Neural progenitor cell (in vitro differentiated cells): ENCODE data around the gene PIK3R3. TPM values are rescaled to one million over a fixed set of nuclear protein-coding genes. Genes with fewer than 3 reads are reported as not detected.

ENCODE experiments used
- DNase-seq: peaks from one replicate; pipeline ENCODE4 v3.0.0-alpha.2; 2016; ENCODE audit warnings: low spot score
- H2AFZ ChIP-seq: fragments of 200-600 bp; sonication (generic); replicated peaks from 2 replicates; pipeline ENCODE4 v1.6.1; 2016; ENCODE audit warnings: antibody characterized with exemption
- H3F3A ChIP-seq: fragments of 200-600 bp; sonication (generic); 2 replicates; pipeline ENCODE4 v1.6.1; 2016; ENCODE audit warnings: antibody characterized with exemption, low read depth
- H3K27ac ChIP-seq: fragments of 200-600 bp; sonication (generic); 2 replicates; pipeline ENCODE4 v1.5.1; 2016; ENCODE audit warnings: mild to moderate bottlenecking
- H3K27me3 ChIP-seq: fragments of 200-600 bp; sonication (generic); 2 replicates; pipeline ENCODE4 v1.6.1; 2016; ENCODE audit warnings: mild to moderate bottlenecking, moderate library complexity
- H3K36me3 ChIP-seq: fragments of 200-600 bp; sonication (generic); 2 replicates; pipeline ENCODE4 v1.5.1; 2016
- H3K4me1 ChIP-seq: fragments of 200-600 bp; sonication (generic); 2 replicates; pipeline ENCODE4 v1.6.1; 2016; ENCODE audit warnings: mixed run types
- H3K4me2 ChIP-seq: fragments of 200-600 bp; sonication (generic); 2 replicates; pipeline ENCODE4 v1.6.1; 2016
- H3K4me3 ChIP-seq: fragments of 200-600 bp; sonication (generic); 2 replicates; pipeline ENCODE4 v1.5.1; 2016
- H3K79me2 ChIP-seq: fragments of 200-600 bp; sonication (generic); 2 replicates; pipeline ENCODE4 v1.6.1; 2016; ENCODE audit warnings: low read depth
- H3K9ac ChIP-seq: fragments of 200-600 bp; sonication (generic); 2 replicates; pipeline ENCODE4 v1.6.1; 2016
- H3K9me3 ChIP-seq: fragments of 200-600 bp; sonication (generic); 2 replicates; pipeline ENCODE4 v1.5.1; 2016; ENCODE audit warnings: low read depth
- H4K20me1 ChIP-seq: fragments of 200-600 bp; sonication (generic); 2 replicates; pipeline ENCODE4 v1.6.1; 2016; ENCODE audit warnings: low read depth
- H3K27ac Mint-ChIP-seq: 3 replicates; pipeline ENCODE4 v1.8.0; 2021; ENCODE audit warnings: mixed read lengths
- H3K27me3 Mint-ChIP-seq: 2 replicates; pipeline ENCODE4 v1.8.0; 2022; ENCODE audit warnings: low read depth, mild to moderate bottlenecking, inconsistent platforms, moderate library complexity, mixed read lengths; ENCODE audit not compliant: insufficient read depth
- H3K36me3 Mint-ChIP-seq: 3 replicates; pipeline ENCODE4 v1.8.0; 2021; ENCODE audit warnings: mixed read lengths
- H3K4me1 Mint-ChIP-seq: 3 replicates; pipeline ENCODE4 v1.8.0; 2021; ENCODE audit warnings: mixed read lengths
- H3K4me3 Mint-ChIP-seq: 3 replicates; pipeline ENCODE4 v1.8.0; 2021; ENCODE audit warnings: mild to moderate bottlenecking, moderate library complexity, mixed read lengths
- H3K9me3 Mint-ChIP-seq: 3 replicates; pipeline ENCODE4 v1.8.0; 2020; ENCODE audit warnings: mixed read lengths
- EZH2 ChIP-seq: fragments of 200-600 bp; sonication (generic); IDR thresholded peaks from 2 replicates; pipeline ENCODE4 v1.6.1; 2017; ENCODE audit warnings: antibody characterized with exemption, mild to moderate bottlenecking, moderate library complexity
- EZH2phosphoT487 ChIP-seq: fragments of 200-600 bp; sonication (generic); IDR thresholded peaks from 2 replicates; pipeline ENCODE4 v1.6.1; 2017; ENCODE audit warnings: antibody characterized with exemption
- total RNA-seq: library from RNA; depleted of rRNA; stranded (reverse); fragments of >200 nt; gene quantifications from 2 replicates; pipeline ENCODE4 v1.2.3, GENCODE V29; 2015; ENCODE audit warnings: low replicate concordance
- TF ChIP-seq, protein P1 (sequence below): fragments of 200-600 bp; sonication (generic); IDR thresholded peaks from 2 replicates; pipeline ENCODE4 v1.5.1; 2017; ENCODE audit warnings: antibody characterized with exemption, mild to moderate bottlenecking

The PIK3R3 gene
- total RNA-seq, 1 donor from 2014 or later: 107 TPM

- Histone ChIP-seq H3K27ac (no peak overlapping the region), H3K36me3 (no peaks in the 10 kb centered on the region), H4K20me1 (no peaks in the 10 kb centered on the region), H3K79me2 (no peaks in the 10 kb centered on the region), H3K4me1 (no peaks in the 10 kb centered on the region), H3F3A (no peaks in the 10 kb centered on the region), H3K4me3 (no peak overlapping the region), H2AFZ (no peak overlapping the region), H3K27me3 (no peaks in the 10 kb centered on the region), H3K4me2 (no peak overlapping the region), H3K9ac (no peak overlapping the region), H3K9me3 (no peaks in the 10 kb centered on the region)
- no peak overlapping the region for H3K4me3 Mint-ChIP-seq
- peaks cover 3% of the 10 kb centered on the region for H3K27me3 Mint-ChIP-seq
- H3K4me1 Mint-ChIP-seq: no peaks in the 10 kb centered on the region
- H3K9me3 Mint-ChIP-seq: no peaks in the 10 kb centered on the region
- H3K27ac Mint-ChIP-seq: no peak overlapping the region
- TF ChIP-seq EZH2phosphoT487 (no peak), EZH2 (no peak)
- TF ChIP-seq, protein P1, sequence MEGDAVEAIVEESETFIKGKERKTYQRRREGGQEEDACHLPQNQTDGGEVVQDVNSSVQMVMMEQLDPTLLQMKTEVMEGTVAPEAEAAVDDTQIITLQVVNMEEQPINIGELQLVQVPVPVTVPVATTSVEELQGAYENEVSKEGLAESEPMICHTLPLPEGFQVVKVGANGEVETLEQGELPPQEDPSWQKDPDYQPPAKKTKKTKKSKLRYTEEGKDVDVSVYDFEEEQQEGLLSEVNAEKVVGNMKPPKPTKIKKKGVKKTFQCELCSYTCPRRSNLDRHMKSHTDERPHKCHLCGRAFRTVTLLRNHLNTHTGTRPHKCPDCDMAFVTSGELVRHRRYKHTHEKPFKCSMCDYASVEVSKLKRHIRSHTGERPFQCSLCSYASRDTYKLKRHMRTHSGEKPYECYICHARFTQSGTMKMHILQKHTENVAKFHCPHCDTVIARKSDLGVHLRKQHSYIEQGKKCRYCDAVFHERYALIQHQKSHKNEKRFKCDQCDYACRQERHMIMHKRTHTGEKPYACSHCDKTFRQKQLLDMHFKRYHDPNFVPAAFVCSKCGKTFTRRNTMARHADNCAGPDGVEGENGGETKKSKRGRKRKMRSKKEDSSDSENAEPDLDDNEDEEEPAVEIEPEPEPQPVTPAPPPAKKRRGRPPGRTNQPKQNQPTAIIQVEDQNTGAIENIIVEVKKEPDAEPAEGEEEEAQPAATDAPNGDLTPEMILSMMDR: no peak
- peaks cover 23% of the 10 kb centered on the region for H3K36me3 Mint-ChIP-seq
- DNase-seq: no peak
Measured at GRCh38 chr1:46026531-46026930, 105.9 kb downstream of the PIK3R3 start.

GRCh38 chr1:46021046-46021996 lies 111.1 kb downstream of the PIK3R3 start:
- peaks cover 9% of the 10 kb centered on the region for H3F3A ChIP-seq
- H3K27me3 Mint-ChIP-seq: no peaks in the 10 kb centered on the region
- no peak overlapping the region for H3K9ac ChIP-seq
- no peak for DNase-seq
- peaks cover 12% of the 10 kb centered on the region for H3K36me3 Mint-ChIP-seq
- TF ChIP-seq, protein P1: no peak
- no peak overlapping the region for H3K4me3 Mint-ChIP-seq
- no peaks in the 10 kb centered on the region for H3K36me3 ChIP-seq
- no peak overlapping the region for H3K4me3 ChIP-seq
- H2AFZ ChIP-seq: no peak overlapping the region
- no peak overlapping the region for H3K4me2 ChIP-seq
- no peaks in the 10 kb centered on the region for H3K4me1 Mint-ChIP-seq
- H4K20me1 ChIP-seq: no peaks in the 10 kb centered on the region
- no peaks in the 10 kb centered on the region for H3K9me3 Mint-ChIP-seq
- H3K4me1 ChIP-seq: peaks cover 20% of the 10 kb centered on the region
- H3K9me3 ChIP-seq: no peaks in the 10 kb centered on the region
- H3K79me2 ChIP-seq: no peaks in the 10 kb centered on the region
- no peaks in the 10 kb centered on the region for H3K27me3 ChIP-seq
- no peak overlapping the region for H3K27ac ChIP-seq
- H3K27ac Mint-ChIP-seq: no peak overlapping the region

- Mint-ChIP-seq H3K36me3 (peaks cover 15% of the 10 kb centered on the region), H3K27ac (no peak overlapping the region)
- TF ChIP-seq, protein P1: no peak
- TF ChIP-seq EZH2phosphoT487 (no peak), EZH2 (no peak)
Measured at GRCh38 chr1:46020010-46020409, 112.4 kb downstream of the PIK3R3 start.

More at GRCh38 chr1:46020010-46020409, 112.4 kb downstream of the PIK3R3 start:
- H3K27me3 Mint-ChIP-seq: peaks cover 2% of the 10 kb centered on the region
- Histone ChIP-seq H3K4me3 (no peak overlapping the region), H4K20me1 (no peaks in the 10 kb centered on the region), H3K4me2 (no peak overlapping the region), H3K27ac (no peak overlapping the region), H3K79me2 (no peaks in the 10 kb centered on the region), H3K36me3 (no peaks in the 10 kb centered on the region), H2AFZ (no peak overlapping the region), H3K4me1 (peaks cover 20% of the 10 kb centered on the region), H3K9ac (no peak overlapping the region), H3F3A (peaks cover 9% of the 10 kb centered on the region), H3K9me3 (no peaks in the 10 kb centered on the region), H3K27me3 (no peaks in the 10 kb centered on the region)
- no peak overlapping the region for H3K4me3 Mint-ChIP-seq
- H3K4me1 Mint-ChIP-seq: no peaks in the 10 kb centered on the region
- peaks cover 2% of the 10 kb centered on the region for H3K9me3 Mint-ChIP-seq
- DNase-seq: no peak
